Thoracic aorta (tissue), 2 donors: ENCODE measurements around the gene FCN3. TPM values are rescaled to one million over a fixed set of nuclear protein-coding genes. Genes with fewer than 3 reads are reported as not detected.

Source experiments
- ATAC-seq: fragments of 150-250 bp; one replicate; pipeline ENCODE4 v1.8.0; 2017; ENCODE audit warnings: low read depth; ENCODE audit not compliant: insufficient number of reproducible peaks, low FRiP score
- DNase-seq: peaks from one replicate; pipeline ENCODE4 v3.0.0-alpha.2; 2020; ENCODE audit warnings: low spot score
- H3K27ac ChIP-seq, 2 donors: fragments of 200-600 bp; sonication (generic); 1 replicate in 1 of 2; 2 replicates in 1 of 2; pipeline ENCODE4 v1.5.1; 2016; ENCODE audit warnings: mild to moderate bottlenecking in 2 of 2, moderate library complexity in 2 of 2
- H3K27me3 ChIP-seq: fragments of 200-600 bp; sonication (generic); replicated peaks from 2 replicates; pipeline ENCODE4 v1.6.0; 2016; ENCODE audit warnings: mild to moderate bottlenecking; ENCODE audit not compliant: insufficient read depth
- H3K36me3 ChIP-seq: fragments of 200-600 bp; sonication (generic); one replicate; pipeline ENCODE4 v1.5.1; 2016
- H3K4me1 ChIP-seq, 2 donors: fragments of 200-600 bp; sonication (generic); 1 replicate in 1 of 2; 2 replicates in 1 of 2; pipeline versions ENCODE4 v1.5.1 to v1.6.0; 2016; ENCODE audit warnings: low read depth in 2 of 2, mild to moderate bottlenecking in 1 of 2; ENCODE audit not compliant: control insufficient read depth in 1 of 2
- H3K4me3 ChIP-seq: fragments of 200-600 bp; sonication (generic); 2 replicates; pipeline ENCODE4 v1.5.1; 2016; ENCODE audit warnings: mild to moderate bottlenecking
- H3K9me3 ChIP-seq: fragments of 200-600 bp; sonication (generic); 2 replicates; pipeline ENCODE4 v1.5.1; 2016
- total RNA-seq, 2 donors: library from RNA; depleted of rRNA; stranded (reverse); fragments of >200 nt; gene quantifications; one replicate each; pipeline versions ENCODE4 v1.1.0 to v1.2.3, GENCODE V29; 2016
- TF ChIP-seq, protein P1 (sequence below): fragments of 200-600 bp; sonication (generic); IDR thresholded peaks from one replicate; pipeline ENCODE4 v1.5.1; 2019; ENCODE audit warnings: antibody characterized with exemption

FCN3 gene
- total RNA-seq, 2 donors from 2014 or later = 3.5 to 4.5 TPM

DNA sequence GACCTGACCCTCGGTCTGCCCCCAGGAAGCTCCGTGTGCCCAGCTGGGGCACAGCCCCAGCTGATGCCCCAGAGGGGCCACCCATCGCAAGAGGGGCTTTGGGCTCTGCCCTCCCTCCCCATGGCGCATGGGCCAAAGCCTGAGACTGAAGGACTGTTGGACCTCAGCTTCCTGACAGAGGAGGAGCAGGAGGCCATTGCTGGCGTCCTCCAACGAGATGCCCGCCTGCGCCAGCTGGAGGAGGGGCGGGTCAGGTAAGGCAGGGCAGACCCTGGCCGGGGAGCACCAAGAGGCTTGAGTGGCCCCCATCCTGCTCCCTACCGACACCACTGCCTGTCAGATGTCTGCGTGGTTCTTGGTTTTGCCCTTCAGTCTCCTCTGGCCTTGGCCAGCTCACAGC lies 29.4 kb downstream of the FCN3 start:
- ATAC-seq (no peak), DNase-seq (no peak)
- Histone ChIP-seq H3K36me3 (no peaks in the 10 kb centered on the region), H3K4me3 (no peak overlapping the region), H3K27me3 (no peaks in the 10 kb centered on the region), H3K27ac (no peak overlapping the region), H3K4me1 (peaks cover 6 to 14% of the 10 kb centered on the region in 2 donors), H3K9me3 (no peaks in the 10 kb centered on the region)
- TF ChIP-seq, protein P1, sequence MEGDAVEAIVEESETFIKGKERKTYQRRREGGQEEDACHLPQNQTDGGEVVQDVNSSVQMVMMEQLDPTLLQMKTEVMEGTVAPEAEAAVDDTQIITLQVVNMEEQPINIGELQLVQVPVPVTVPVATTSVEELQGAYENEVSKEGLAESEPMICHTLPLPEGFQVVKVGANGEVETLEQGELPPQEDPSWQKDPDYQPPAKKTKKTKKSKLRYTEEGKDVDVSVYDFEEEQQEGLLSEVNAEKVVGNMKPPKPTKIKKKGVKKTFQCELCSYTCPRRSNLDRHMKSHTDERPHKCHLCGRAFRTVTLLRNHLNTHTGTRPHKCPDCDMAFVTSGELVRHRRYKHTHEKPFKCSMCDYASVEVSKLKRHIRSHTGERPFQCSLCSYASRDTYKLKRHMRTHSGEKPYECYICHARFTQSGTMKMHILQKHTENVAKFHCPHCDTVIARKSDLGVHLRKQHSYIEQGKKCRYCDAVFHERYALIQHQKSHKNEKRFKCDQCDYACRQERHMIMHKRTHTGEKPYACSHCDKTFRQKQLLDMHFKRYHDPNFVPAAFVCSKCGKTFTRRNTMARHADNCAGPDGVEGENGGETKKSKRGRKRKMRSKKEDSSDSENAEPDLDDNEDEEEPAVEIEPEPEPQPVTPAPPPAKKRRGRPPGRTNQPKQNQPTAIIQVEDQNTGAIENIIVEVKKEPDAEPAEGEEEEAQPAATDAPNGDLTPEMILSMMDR = no peak

DNA sequence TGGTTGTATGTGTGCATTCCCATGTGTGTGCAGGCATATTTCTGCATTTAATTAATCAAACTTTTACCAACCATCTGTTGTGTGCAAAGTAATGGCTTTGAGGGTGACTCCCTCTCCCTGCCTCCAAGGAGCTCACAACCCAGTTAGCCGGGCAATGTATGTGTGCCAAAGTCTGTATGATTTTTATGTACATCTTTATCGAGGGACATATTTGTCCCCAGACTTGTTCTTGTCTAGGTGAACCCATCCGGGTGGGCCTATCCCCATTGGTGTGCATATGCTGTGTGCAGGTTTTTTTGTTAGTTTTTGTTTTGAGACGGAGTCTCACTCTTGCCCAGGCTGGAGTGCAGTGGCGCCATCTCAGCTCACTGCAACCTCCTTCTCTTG lies 31.0 kb downstream of the FCN3 start:
- H3K4me3 ChIP-seq = no peak overlapping the region
- no peaks in the 10 kb centered on the region for H3K4me1 ChIP-seq
- no peak overlapping the region for H3K27ac ChIP-seq
- H3K36me3 ChIP-seq = no peaks in the 10 kb centered on the region
- DNase-seq = no peak
- H3K27me3 ChIP-seq = no peaks in the 10 kb centered on the region
- TF ChIP-seq, protein P1 = no peak
- no peaks in the 10 kb centered on the region for H3K9me3 ChIP-seq
- no peak for ATAC-seq

DNA sequence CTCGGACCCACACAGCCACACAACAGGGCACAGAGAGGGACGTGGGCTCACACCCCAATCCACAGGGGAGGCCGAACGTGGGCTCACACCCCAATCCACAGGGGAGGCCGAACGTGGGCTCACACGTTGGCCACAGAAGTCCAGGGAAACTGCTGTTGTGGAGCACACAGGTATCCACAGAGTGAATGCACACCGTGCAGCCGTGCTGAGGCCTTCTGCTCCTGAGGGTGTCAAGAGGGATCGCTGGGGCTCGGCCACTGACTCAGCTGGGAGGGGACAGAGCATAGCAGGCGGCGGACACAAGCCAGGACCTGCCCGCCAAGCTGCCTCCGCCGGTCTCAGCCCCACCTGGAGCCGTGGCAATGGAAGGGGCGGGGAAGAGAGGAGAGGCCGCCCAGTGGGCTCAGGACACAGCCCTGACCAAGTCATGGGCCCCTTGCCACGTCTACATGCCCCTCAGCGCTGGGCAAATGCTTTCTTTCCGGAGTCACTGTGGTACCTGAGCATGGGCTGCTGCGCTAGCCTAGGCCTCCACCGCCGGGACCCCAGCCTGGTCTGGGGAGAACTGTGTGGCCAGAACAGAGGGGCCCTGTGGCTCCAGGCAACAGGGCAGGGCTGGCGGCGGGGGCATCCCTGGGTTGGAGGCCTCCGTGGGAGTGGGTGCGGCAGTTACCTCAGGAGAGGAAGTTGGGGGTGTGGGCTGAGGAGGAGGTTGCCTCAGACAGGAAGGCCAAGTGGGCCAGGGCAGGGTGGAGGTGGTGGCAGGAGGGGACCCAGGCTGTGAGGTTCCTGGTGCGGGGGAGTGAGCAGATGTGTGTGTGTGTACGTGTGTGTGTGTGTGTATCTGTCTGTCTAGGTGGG lies 31.6 kb downstream of the FCN3 start:
- no peaks in the 10 kb centered on the region for H3K4me1 ChIP-seq
- DNase-seq (no peak), ATAC-seq (no peak)
- TF ChIP-seq, protein P1 = no peak
- no peaks in the 10 kb centered on the region for H3K9me3 ChIP-seq
- H3K4me3 ChIP-seq = peak overlapping the region; percentile 26
- H3K27me3 ChIP-seq = no peaks in the 10 kb centered on the region
- peaks cover 4% of the 10 kb centered on the region for H3K36me3 ChIP-seq
- H3K27ac ChIP-seq = no peak overlapping the region

GRCh38 chr1:27342391-27342777 lies 32.2 kb downstream of the FCN3 start:
- no peak overlapping the region for H3K4me3 ChIP-seq
- DNase-seq = no peak
- H3K27ac ChIP-seq = no peak overlapping the region
- TF ChIP-seq, protein P1 = no peak
- H3K27me3 ChIP-seq = no peaks in the 10 kb centered on the region
- no peaks in the 10 kb centered on the region for H3K4me1 ChIP-seq
- ATAC-seq = no peak
- H3K9me3 ChIP-seq = no peaks in the 10 kb centered on the region
- peaks cover 4% of the 10 kb centered on the region for H3K36me3 ChIP-seq

GRCh38 chr1:27341525-27342252 lies 32.9 kb downstream of the FCN3 start, which contains the start of gene SYTL1:
SYTL1 (plus strand) TSS chr1:27342022; CDS start chr1:27345335, 3,313 bp downstream.
- TF ChIP-seq, protein P1 = no peak
- Histone ChIP-seq H3K4me1 (no peaks in the 10 kb centered on the region), H3K36me3 (peaks cover 9% of the 10 kb centered on the region), H3K9me3 (no peaks in the 10 kb centered on the region), H3K4me3 (peak within 1 kb of the TSS; percentile 26), H3K27me3 (no peaks in the 10 kb centered on the region), H3K27ac (no peak within 1 kb of the TSS)
- DNase-seq (no peak), ATAC-seq (no peak)
